Measurements from ENCODE around the gene GIMAP2.
"Not testable (repeated sequence)": the region's sequence is repeated elsewhere in the genome, so short reads cannot be mapped to it uniquely, and the experiment has no call there.

Gene GIMAP2

GRCh38 chr7:150660939-150661613 lies 24.4 kb upstream of the GIMAP2 start:
- Histone ChIP-seq H2AFZ (no peak overlapping the region), H3K27ac (no peak overlapping the region), H3K79me2 (no peaks in the 10 kb centered on the region), H3K36me3 (ENCODE audit: control insufficient read depth, insufficient read depth, low read length) (no peaks in the 10 kb centered on the region), H3K9me3 (ENCODE audit: control insufficient read depth, low read length) (no peaks in the 10 kb centered on the region), H3K27me3 (ENCODE audit: control insufficient read depth, insufficient read depth, low read length) (no peaks in the 10 kb centered on the region), H3K9ac (no peak overlapping the region), H3K4me1 (no peaks in the 10 kb centered on the region), H3K4me2 (ENCODE audit: low read length) (no peak overlapping the region), H3K4me3 (ENCODE audit: low read depth, low read length) (no peak overlapping the region)
- TF ChIP-seq CTCF (IDR thresholded peaks at IDR 0.05) = no peak

DNA sequence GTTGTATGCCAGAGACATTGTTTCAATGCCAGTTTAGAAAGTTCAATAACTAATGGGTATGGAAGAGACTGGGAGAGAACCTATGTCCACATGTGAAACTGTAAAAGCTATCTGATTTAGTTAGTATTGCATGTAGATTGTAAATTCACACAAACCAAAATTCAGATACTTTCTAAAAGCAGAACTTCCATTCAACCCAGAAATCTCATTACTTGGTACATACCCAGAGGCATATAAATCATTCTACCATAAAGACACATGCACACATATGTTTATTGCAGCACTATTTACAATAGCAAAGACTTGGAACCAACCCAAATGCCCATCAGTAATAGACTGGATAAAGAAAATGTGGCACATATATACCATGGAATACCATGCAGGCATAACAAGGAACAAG lies 22.7 kb upstream of the GIMAP2 start:
- not testable (repeated sequence) for H3K27ac ChIP-seq; H3K9ac ChIP-seq; H3K4me1 ChIP-seq; H3K36me3 ChIP-seq (ENCODE audit: control insufficient read depth, insufficient read depth, low read length); H3K79me2 ChIP-seq; H3K9me3 ChIP-seq (ENCODE audit: control insufficient read depth, low read length); H3K4me2 ChIP-seq (ENCODE audit: low read length); H3K27me3 ChIP-seq (ENCODE audit: control insufficient read depth, insufficient read depth, low read length); H2AFZ ChIP-seq; H3K4me3 ChIP-seq (ENCODE audit: low read depth, low read length)

GRCh38 chr7:150663802-150664494 lies 21.6 kb upstream of the GIMAP2 start:
- Histone ChIP-seq H3K9me3 (ENCODE audit: control insufficient read depth, low read length) (no peaks in the 10 kb centered on the region), H3K4me3 (ENCODE audit: low read depth, low read length) (no peak overlapping the region), H3K27me3 (ENCODE audit: control insufficient read depth, insufficient read depth, low read length) (no peaks in the 10 kb centered on the region), H3K27ac (no peak overlapping the region), H2AFZ (no peak overlapping the region), H3K4me1 (no peaks in the 10 kb centered on the region), H3K36me3 (ENCODE audit: control insufficient read depth, insufficient read depth, low read length) (no peaks in the 10 kb centered on the region), H3K4me2 (ENCODE audit: low read length) (no peak overlapping the region), H3K9ac (no peak overlapping the region), H3K79me2 (no peaks in the 10 kb centered on the region)
- TF ChIP-seq CTCF (IDR thresholded peaks at IDR 0.05) = no peak

- H3K4me2 ChIP-seq (ENCODE audit: low read length) = no peak overlapping the region
- H3K27ac ChIP-seq = no peak overlapping the region
- no peaks in the 10 kb centered on the region for H3K36me3 ChIP-seq (ENCODE audit: control insufficient read depth, insufficient read depth, low read length)
- H3K27me3 ChIP-seq (ENCODE audit: control insufficient read depth, insufficient read depth, low read length) = no peaks in the 10 kb centered on the region
- H3K9ac ChIP-seq = no peak overlapping the region
- no peak overlapping the region for H3K4me3 ChIP-seq (ENCODE audit: low read depth, low read length)
- H2AFZ ChIP-seq = no peak overlapping the region
- no peaks in the 10 kb centered on the region for H3K9me3 ChIP-seq (ENCODE audit: control insufficient read depth, low read length)
- TF ChIP-seq CTCF (IDR thresholded peaks at IDR 0.05) = no peak
- no peaks in the 10 kb centered on the region for H3K79me2 ChIP-seq
- no peaks in the 10 kb centered on the region for H3K4me1 ChIP-seq
Observed at GRCh38 chr7:150665089-150665748, 20.3 kb upstream of the GIMAP2 start.

- Histone ChIP-seq H3K27me3 (ENCODE audit: control insufficient read depth, insufficient read depth, low read length) (no peaks in the 10 kb centered on the region), H3K36me3 (ENCODE audit: control insufficient read depth, insufficient read depth, low read length) (no peaks in the 10 kb centered on the region), H3K4me1 (no peaks in the 10 kb centered on the region), H3K4me3 (ENCODE audit: low read depth, low read length) (no peak overlapping the region), H3K9ac (no peak overlapping the region), H3K79me2 (no peaks in the 10 kb centered on the region), H3K9me3 (ENCODE audit: control insufficient read depth, low read length) (no peaks in the 10 kb centered on the region), H3K27ac (no peak overlapping the region), H3K4me2 (ENCODE audit: low read length) (no peak overlapping the region), H2AFZ (no peak overlapping the region)
- TF ChIP-seq CTCF (IDR thresholded peaks at IDR 0.05) = no peak
Observed at GRCh38 chr7:150665896-150666295, 19.6 kb upstream of the GIMAP2 start.
